HG03457 (cell line): ENCODE data around the gene VASH2.
"Not testable (repeated sequence)": the region's sequence is repeated elsewhere in the genome, so short reads cannot be mapped to it uniquely, and the experiment has no call there.

Source experiments
- ATAC-seq: cut with Tn5 transposase; IDR thresholded peaks from one replicate; pipeline ENCODE4 v1.9.1; 2021; ENCODE audit warnings: moderate number of reproducible peaks; ENCODE audit not compliant: unreplicated experiment

Gene VASH2

GRCh38 chr1:213017447-213018273, 67.3 kb downstream of the VASH2 start:
- no peak for ATAC-seq

GRCh38 chr1:213019450-213019849, 69.1 kb downstream of the VASH2 start:
- ATAC-seq, result no peak

- ATAC-seq, result no peak
Observed at GRCh38 chr1:213020016-213020415, 69.7 kb downstream of the VASH2 start.

- not testable (repeated sequence) for ATAC-seq
Observed at GRCh38 chr1:213027024-213027423, 76.7 kb downstream of the VASH2 start.

- ATAC-seq, result no peak
Observed at GRCh38 chr1:213032651-213033050, 82.3 kb downstream of the VASH2 start.

GRCh38 chr1:213034713-213035112, 84.4 kb downstream of the VASH2 start:
- ATAC-seq, result no peak

GRCh38 chr1:213035573-213035972, 85.2 kb downstream of the VASH2 start:
- ATAC-seq, result no peak
